Activated T-helper 1 cell treated with anti-CD3 and anti-CD28 coated beads, Interleukin-2, amount 50 U/mL, for 16 hours (primary cell): ENCODE results near the gene SORT1.
"Not testable (repeated sequence)": the region's sequence is repeated elsewhere in the genome, so short reads cannot be mapped to it uniquely, and the experiment has no call there.

Experiments
- DNase-seq, 2 donors: peaks; one replicate each; pipeline ENCODE4 v3.0.0-alpha.2; 2020; ENCODE audit warnings: low read depth in 1 of 2, low spot score in 1 of 2

The SORT1 gene

DNA sequence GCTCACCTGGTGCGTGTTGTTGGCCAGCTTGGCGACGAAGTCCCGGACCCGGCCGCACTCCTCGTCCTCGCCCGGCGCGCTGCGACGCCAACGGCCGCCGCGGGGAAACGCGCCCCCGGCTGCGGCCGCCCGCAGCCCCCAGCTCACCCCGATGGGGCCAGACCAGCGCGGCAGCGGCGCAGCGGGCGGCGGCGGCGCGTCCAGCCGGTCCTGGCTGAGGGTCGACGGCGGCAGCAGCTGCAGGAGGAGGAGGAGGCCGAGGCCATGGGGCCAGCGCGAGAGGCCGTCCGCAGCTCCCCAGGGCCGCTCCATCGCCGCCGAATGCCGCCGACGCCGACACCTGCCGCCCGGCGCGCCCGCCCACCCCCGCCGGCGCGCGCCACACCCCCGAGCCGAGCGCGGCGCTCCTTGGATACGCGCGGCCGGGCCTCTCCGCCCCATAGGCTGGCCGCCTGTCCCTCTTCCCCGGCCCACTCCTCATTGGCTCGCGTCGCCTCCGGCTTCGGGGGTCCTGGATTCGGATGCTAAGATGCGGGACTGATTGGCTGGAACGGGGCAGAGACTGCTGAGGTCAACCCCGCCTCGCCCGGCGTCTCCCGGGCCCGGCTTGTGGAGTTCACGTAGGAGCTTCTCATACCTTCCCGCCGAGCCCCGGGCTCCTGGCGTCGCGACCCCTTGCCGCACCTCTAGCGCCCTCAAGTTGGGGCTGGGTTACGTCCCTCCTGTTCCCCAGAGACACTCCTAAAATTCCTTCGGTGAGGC lies at the start of gene SORT1:
TSS of gene SORT1 (minus strand) at position 338 of the 762 bp plus-strand sequence. CDS start at position 312, 26 bp downstream.
- DNase-seq = peak in 1 of 2 donors; percentile 23

DNA sequence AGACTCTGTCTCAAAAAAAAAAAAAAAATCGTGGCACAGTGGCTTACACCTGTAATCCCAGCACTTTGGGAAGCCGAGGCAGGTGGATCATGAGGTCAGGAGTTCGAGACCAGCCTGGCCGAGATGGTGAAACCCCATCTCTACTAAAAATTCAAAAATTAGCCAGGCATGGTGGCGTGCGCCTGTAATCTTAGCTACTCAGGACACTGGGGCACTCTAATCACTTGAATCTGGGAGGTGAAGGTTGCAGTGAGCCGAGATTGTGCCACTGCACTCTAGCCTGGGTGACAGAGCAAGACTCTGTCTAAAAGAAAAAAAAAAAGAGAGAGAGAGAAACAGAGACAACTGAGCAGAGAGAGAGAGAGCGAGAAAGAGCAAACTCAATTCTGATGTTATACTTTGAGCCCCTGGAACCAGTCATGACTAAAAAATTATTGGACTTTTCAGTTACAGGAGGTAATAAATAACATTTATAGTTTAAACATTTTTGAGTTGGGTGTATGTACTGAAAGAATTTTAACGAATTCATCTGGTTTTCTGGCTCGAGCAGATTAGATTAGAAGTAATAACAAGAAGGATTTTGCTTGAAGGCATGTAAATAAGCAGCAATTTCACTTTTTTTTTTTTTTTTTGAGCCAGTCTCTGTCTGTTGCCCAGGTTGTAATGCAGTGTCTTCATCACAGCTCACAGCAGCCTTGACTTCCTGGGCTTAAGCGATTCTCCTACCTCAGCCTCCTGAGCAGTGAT lies 48.4 kb upstream of the SORT1 start:
- DNase-seq = not testable (repeated sequence)

GRCh38 chr1:109444346-109444745 lies 46.6 kb upstream of the SORT1 start:
- DNase-seq = no peak

DNA sequence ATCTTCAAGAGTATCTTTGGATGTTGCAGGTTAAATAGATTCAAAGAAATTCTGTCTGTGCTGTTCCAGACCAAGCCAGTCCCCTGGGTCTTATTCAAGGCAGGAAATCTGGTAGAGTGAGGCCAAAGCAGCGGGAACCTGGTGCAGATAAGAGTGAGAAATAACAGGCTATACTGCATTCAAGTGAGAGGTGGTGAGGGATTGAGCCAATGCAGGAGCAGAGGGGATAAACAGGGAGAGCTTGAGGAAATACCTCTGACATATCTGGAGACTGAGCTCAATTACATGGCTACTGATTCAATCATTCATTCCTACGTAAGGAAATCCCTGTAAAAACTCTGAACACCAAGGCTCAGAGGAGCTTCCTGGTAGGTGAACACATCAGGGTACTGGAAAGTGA lies 45.8 kb upstream of the SORT1 start:
- no peak for DNase-seq

- no peak for DNase-seq
Measured at GRCh38 chr1:109441069-109441468, 43.4 kb upstream of the SORT1 start.

DNA sequence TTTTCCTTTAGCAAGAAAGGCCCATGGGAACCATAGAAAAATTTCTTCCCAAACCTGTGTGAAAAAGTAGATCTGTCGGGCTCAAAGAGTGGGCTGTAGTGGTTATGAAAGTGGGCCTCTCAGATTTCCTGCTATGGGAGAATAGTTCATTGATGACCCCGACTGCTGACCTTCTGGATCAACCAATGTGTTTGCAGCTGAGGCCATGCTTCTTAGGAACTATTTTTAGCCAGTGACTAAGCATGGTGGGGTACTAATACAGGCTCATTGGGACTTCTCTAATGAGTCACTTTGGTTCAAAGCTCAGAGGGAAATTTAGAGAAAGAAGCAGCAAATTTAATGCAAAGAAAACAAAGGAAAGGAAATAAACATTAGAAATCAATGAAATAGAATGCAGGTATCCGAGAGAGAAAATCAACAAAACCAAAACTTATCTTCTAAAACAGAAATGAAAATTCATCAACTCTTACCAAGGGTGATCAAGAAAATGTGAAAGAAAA lies 41.1 kb upstream of the SORT1 start:
- no peak for DNase-seq

DNA sequence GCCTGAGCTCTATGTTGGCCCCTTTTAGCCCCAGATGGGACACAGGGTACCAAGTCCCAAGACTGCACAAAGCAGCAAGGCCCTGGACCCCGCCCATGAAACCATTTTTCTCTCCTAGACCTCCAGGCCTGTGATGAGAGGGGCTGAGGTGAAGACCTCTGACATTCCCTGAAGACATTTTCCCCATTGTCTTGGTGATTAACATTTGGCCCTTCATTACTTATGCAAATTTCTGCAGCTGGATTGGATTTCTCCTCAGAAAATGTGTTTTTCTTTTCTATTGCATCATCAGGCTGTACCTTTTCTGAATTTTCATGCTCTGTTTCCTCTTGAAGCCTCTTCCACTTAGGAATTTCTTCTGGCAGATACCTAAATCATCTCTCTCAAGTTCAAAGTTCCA lies 36.8 kb upstream of the SORT1 start:
- no peak for DNase-seq

DNA sequence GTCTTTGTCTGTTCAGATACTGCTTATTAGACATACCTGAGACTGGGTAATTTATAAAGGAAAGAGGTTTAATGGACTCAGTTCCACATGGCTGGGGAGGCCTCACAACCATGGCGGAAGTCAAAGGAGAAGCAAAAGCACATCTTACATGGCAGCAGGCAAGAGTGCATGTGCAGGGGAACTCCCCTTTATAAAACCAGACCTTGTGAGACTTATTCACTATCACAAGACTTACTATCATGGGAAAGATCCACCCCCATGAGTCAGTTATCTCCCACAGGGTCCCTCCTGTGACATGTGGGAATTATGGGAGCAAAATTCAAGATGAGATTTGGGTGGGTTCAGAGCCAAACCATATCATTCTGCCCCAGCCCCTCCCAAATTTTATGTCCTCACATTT lies 35.6 kb upstream of the SORT1 start:
- DNase-seq = no peak

- DNase-seq = no peak
Measured at GRCh38 chr1:109432336-109432735, 34.6 kb upstream of the SORT1 start.

GRCh38 chr1:109427171-109427467 lies 29.4 kb upstream of the SORT1 start:
- no peak for DNase-seq

DNA sequence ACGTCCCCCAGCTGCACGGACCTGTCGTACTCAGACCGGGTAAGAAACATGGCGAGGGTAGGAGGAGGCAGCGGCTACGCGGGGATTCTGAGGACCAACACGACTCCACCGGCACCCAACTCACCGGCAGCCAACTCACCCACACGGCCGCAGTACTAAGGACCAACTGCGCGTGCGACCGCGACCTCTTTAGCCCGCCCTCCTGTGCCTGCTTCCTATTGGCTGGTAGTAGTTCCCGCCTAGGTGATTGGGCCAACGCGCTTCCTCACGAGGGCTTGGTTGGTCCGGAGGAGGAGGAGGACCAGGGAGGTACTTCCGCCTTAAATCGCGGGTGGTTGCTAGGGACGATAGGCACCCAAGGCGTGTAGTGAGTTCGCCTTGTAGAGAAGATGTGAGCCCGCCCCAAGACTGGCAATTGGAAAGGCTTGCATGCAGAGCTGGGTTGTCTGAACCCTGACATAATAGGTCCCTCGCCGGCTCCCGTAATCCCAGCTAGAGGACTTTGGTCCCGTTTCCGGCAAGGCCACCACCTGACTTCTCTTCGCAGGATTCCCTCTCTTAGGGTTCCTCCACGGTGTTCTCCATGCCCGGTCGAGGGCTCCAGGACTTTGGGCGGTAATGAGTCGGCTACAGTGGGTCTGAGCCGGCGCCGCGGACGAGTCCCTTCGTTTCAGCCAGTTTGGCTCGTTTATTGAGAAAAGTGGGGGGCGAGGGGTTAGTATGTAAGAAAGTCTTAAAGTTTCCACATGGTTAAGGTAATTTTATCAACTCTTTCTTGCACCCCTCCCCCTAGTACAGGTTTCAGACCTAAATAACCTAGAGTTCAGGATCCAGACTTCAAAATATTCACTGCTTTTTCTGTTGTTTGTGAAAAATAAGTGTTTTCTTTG lies 28.8 kb upstream of the SORT1 start, which contains the start of gene PSMA5:
TSS of gene PSMA5 (minus strand) at position 168 of the 890 bp plus-strand sequence. CDS start at position 50, 118 bp downstream.
- DNase-seq = peak; percentile 83 to 91

- DNase-seq = peak; percentile 30 to 37
Measured at GRCh38 chr1:109425391-109426280, 27.9 kb upstream of the SORT1 start.

DNA sequence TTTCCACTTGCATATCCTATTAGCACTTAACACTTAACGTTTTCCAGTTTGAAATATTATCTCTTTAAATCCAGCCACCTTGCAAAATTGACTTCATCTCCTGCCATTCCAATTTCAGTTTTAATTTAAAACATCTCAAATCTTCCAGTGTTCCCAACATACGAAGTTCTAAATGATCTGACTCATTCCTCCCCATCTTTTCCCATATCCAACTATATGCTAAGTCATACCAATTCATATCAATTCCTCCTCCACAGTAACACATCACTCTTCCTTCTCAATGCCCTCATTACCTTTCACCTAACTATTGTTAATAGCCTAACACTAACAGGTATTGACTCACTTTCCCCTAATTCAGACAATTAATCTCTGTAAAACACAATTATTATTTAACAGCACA lies 25.8 kb upstream of the SORT1 start:
- DNase-seq = no peak

GRCh38 chr1:109412551-109412950 lies 14.8 kb upstream of the SORT1 start:
- DNase-seq = no peak

DNA sequence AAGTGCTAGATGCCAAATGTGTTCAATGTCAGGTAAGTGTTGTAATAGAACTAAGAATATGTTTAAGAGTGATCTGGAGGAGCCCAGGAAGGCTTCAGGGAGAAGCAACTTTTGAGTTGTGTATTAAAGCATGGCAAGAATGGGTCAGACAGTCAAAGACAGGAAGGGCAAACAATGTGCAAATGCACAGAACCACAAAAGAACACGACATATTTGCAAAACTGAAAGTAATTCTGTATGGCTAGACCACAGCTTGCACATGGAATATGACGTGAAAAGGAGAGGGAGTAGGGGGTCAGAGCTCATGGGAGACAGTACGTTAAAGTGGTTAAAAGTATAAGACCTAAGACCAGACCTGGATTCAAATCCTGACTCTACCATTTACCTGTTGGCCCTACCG lies 7.1 kb upstream of the SORT1 start:
- DNase-seq = no peak

DNA sequence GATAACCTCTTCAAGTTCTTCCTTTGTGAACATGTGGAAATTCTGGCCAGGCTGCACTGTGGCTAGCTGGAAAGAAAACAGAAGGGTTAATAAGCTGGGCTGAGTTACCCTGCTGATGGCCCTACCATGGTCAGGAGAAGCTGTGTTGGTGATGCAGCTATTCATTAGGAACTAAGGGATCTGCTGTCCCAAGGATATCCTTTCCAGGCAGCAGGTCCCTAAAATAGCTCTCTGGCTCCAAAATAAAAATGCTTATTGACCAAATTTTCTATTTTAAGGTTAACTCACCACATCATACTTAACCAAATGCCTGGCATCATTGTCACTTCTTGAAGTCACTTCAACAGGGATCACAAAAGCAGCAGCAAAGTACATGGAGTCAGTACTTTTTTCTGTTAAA lies 4.3 kb upstream of the SORT1 start:
- DNase-seq = no peak

GRCh38 chr1:109400035-109400655 lies 2.4 kb upstream of the SORT1 start:
- DNase-seq = no peak

DNA sequence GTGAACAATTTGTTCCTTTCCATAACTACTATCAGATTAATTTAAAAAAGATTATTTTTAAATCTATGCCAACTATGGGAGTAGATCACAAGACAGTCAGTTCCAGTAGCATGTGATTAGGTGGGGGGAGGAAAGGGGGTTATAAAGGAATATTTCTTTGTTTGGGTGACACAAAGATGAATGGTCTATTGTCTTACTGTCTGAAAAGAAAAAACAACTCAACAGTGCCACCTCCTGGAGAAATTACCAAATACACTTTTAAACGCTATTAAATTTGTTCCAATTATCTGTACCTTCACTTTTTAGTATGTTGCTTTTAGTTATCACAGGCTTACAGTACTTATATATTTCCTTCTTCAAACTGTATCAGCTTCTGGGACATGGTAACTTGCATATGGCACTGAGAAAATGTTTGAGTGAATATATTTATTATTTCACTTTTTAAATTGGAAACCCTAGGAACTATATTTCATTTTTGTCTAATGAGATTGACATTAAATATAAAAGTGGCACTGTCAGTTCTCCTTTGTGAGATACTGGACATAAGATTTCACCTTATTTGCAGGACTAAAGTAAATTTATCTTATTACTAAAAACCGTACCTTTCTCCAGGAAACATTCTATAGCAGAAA lies 1.7 kb upstream of the SORT1 start:
- no peak for DNase-seq
